WTC11 (cell line): ENCODE measurements around the gene METTL22. TPM values are rescaled to one million over a fixed set of nuclear protein-coding genes. Genes with fewer than 3 reads are reported as not detected.
A peak's percentile ranks its signal among the peaks of the same experiment; 100 is the strongest.

Source experiments
- ATAC-seq: fragments of 200-7000 bp; cut with Tn5 transposase; 2 replicates; pipeline ENCODE4 v1.10.0; 2021; ENCODE audit warnings: mild to moderate bottlenecking, moderate library complexity
- CTCF ChIA-PET: fragments of 300-600 bp; sonication (Branson Sonifier 250); formaldehyde crosslinking; loops from one replicate; lab custom pipeline; 2021; ENCODE audit warnings: antibody characterized with exemption; lab: Charles Lee
- POLR2A ChIA-PET: fragments of 350-600 bp; sonication (Branson Sonifier 250); formaldehyde crosslinking; loops from one replicate; lab custom pipeline; 2021; ENCODE audit warnings: antibody characterized with exemption; lab: Charles Lee
- DNase-seq: peaks from one replicate; pipeline ENCODE4 v3.0.0; 2021; ENCODE audit warnings: low spot score
- H3K27ac Mint-ChIP-seq: 2 replicates; pipeline ENCODE4 v1.8.0; 2021; ENCODE audit warnings: mixed read lengths
- H3K27me3 Mint-ChIP-seq: 2 replicates; pipeline ENCODE4 v1.8.0; 2021; ENCODE audit warnings: low read depth, mild to moderate bottlenecking, moderate library complexity, mixed read lengths
- H3K36me3 Mint-ChIP-seq: 2 replicates; pipeline ENCODE4 v1.8.0; 2021; ENCODE audit warnings: mixed read lengths
- H3K4me1 Mint-ChIP-seq: 2 replicates; pipeline ENCODE4 v1.8.0; 2022; ENCODE audit warnings: mixed read lengths
- H3K4me3 Mint-ChIP-seq: 2 replicates; pipeline ENCODE4 v1.8.0; 2021; ENCODE audit warnings: mild to moderate bottlenecking, moderate library complexity, mixed read lengths
- H3K9me3 Mint-ChIP-seq: 2 replicates; pipeline ENCODE4 v1.8.0; 2021; ENCODE audit warnings: mixed read lengths
- CREM ChIP-seq: sonication (generic); formaldehyde crosslinking; IDR thresholded peaks from 2 replicates; pipeline ENCODE4 v1.8.1; 2022; ENCODE audit warnings: mild to moderate bottlenecking, missing genetic modification reagents, moderate library complexity
- ERG ChIP-seq: fragments of 250-450 bp; sonication (Bioruptor Pico); IDR thresholded peaks from 2 replicates; pipeline ENCODE4 v1.8.0; 2021; ENCODE audit warnings: mild to moderate bottlenecking
- FOXJ3 ChIP-seq: sonication (generic); formaldehyde crosslinking; IDR thresholded peaks from 2 replicates; pipeline ENCODE4 v1.9.0; 2021; ENCODE audit warnings: missing genetic modification reagents, mild to moderate bottlenecking, borderline replicate concordance
- IRF2 ChIP-seq: sonication (generic); formaldehyde crosslinking; IDR thresholded peaks from 2 replicates; pipeline ENCODE4 v1.8.0; 2022; ENCODE audit warnings: low read depth, missing genetic modification reagents, borderline replicate concordance
- JAZF1 ChIP-seq: fragments of 250-450 bp; sonication (Bioruptor Pico); IDR thresholded peaks from 2 replicates; pipeline ENCODE4 v1.9.0; 2021; ENCODE audit warnings: moderate library complexity, mild to moderate bottlenecking, inconsistent platforms
- JUN ChIP-seq: sonication (generic); formaldehyde crosslinking; IDR thresholded peaks from 2 replicates; pipeline ENCODE4 v1.8.0; 2023; ENCODE audit warnings: mild to moderate bottlenecking, missing genetic modification reagents
- KAT7 ChIP-seq: sonication (generic); formaldehyde crosslinking; IDR thresholded peaks from 2 replicates; pipeline ENCODE4 v1.8.1; 2023; ENCODE audit warnings: missing genetic modification reagents, mild to moderate bottlenecking, borderline replicate concordance
- MXD4 ChIP-seq: fragments of 250-450 bp; sonication (Bioruptor Pico); IDR thresholded peaks from 2 replicates; pipeline ENCODE4 v1.8.0; 2021; ENCODE audit warnings: mild to moderate bottlenecking, moderate library complexity, borderline replicate concordance
- NFYB ChIP-seq: sonication (generic); formaldehyde crosslinking; conservative IDR thresholded peaks from 2 replicates; pipeline ENCODE4 v1.8.0; 2022; ENCODE audit warnings: low read depth, missing genetic modification reagents
- SMAD4 ChIP-seq: sonication (generic); formaldehyde crosslinking; IDR thresholded peaks from 2 replicates; pipeline ENCODE4 v1.8.0; 2022; ENCODE audit warnings: mild to moderate bottlenecking, missing genetic modification reagents
- TEAD1 ChIP-seq: sonication (generic); formaldehyde crosslinking; IDR thresholded peaks from 2 replicates; pipeline ENCODE4 v1.8.0; 2022; ENCODE audit warnings: mild to moderate bottlenecking, missing genetic modification reagents
- USF2 ChIP-seq: sonication (generic); formaldehyde crosslinking; IDR thresholded peaks from 2 replicates; pipeline ENCODE4 v1.8.1; 2023; ENCODE audit warnings: mild to moderate bottlenecking, missing genetic modification reagents, moderate library complexity
- ZBTB43 ChIP-seq: sonication (generic); formaldehyde crosslinking; IDR thresholded peaks from 2 replicates; pipeline ENCODE4 v1.8.1; 2023; ENCODE audit warnings: mild to moderate bottlenecking, missing genetic modification reagents
- ZNF219 ChIP-seq: sonication (generic); formaldehyde crosslinking; IDR thresholded peaks from 2 replicates; pipeline ENCODE4 v1.8.0; 2023; ENCODE audit warnings: missing genetic modification reagents, mild to moderate bottlenecking, borderline replicate concordance
- total RNA-seq: library from RNA; stranded (reverse); gene quantifications from 3 replicates; pipeline ENCODE4 v1.2.3, GENCODE V29; 2021
- TF ChIP-seq, protein P1 (sequence below): fragments of 250-450 bp; sonication (Bioruptor Pico); conservative IDR thresholded peaks from 2 replicates; pipeline ENCODE4 v1.9.0; 2021; ENCODE audit warnings: mild to moderate bottlenecking
- TF ChIP-seq, protein P2 (sequence below): sonication (generic); formaldehyde crosslinking; conservative IDR thresholded peaks from 2 replicates; pipeline ENCODE4 v1.8.1; 2023; ENCODE audit warnings: mild to moderate bottlenecking, low read depth, missing genetic modification reagents, moderate library complexity
- TF ChIP-seq, protein P3 (sequence below): fragments of 250-450 bp; sonication (Bioruptor Pico); IDR thresholded peaks from 2 replicates; pipeline ENCODE4 v1.9.0; 2021; ENCODE audit warnings: mild to moderate bottlenecking, borderline replicate concordance
- TF ChIP-seq, protein P4 (sequence below): sonication (generic); formaldehyde crosslinking; IDR thresholded peaks from 2 replicates; pipeline ENCODE4 v1.8.1; 2022; ENCODE audit warnings: low read depth, mild to moderate bottlenecking, moderate library complexity, missing genetic modification reagents, borderline replicate concordance
- TF ChIP-seq, protein P5 (sequence below): sonication (generic); formaldehyde crosslinking; IDR thresholded peaks from 2 replicates; pipeline ENCODE4 v1.8.0; 2022; ENCODE audit warnings: missing genetic modification reagents

METTL22 gene
- total RNA-seq, 1 experiment from 2014 or later: 82.0 TPM

DNA sequence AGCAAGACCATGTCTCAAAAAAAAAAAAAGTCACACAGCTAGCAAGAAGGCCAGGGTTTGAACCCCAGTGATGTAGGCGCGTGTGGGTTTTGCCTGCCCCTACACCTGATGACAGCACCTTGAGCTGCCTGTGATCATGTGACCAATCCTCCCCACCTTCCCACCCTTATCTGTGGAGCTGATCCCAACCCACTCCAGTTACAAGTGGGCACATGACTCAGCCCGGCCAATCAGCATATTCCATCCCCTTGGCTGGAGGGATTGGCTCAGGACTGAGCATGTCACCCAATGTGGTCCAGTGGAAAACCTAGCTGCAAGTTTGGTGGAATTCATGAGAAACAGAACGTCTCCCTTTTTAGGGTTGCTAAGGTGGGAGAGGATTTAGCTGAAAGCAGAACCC is 37.8 kb upstream of the METTL22 start:
- peak; percentile 32 for DNase-seq
- no peaks in the 10 kb centered on the region for H3K36me3 Mint-ChIP-seq
- H3K4me1 Mint-ChIP-seq: peaks cover 9% of the 10 kb centered on the region
- H3K27ac Mint-ChIP-seq: no peak overlapping the region
- POLR2A ChIA-PET: interaction anchor here (0.5 kb wide), 1 partner anchor 85 kb away, joined by 14 read pairs; no protein-coding TSS in a partner anchor
- peaks cover 9% of the 10 kb centered on the region for H3K27me3 Mint-ChIP-seq
- H3K9me3 Mint-ChIP-seq: 0 out of 2 replicates have a peak, but pooled peaks cover 3% of the 10 kb centered on the region
- ATAC-seq: peak; percentile 73
- CTCF ChIA-PET: interaction anchor here (0.8 to 3.7 kb wide), 9 partner anchors 11 to 555 kb away, joined by 3 to 23 read pairs (median 3); no protein-coding TSS in a partner anchor
- H3K4me3 Mint-ChIP-seq: no peak overlapping the region
- TF ChIP-seq, protein P1, sequence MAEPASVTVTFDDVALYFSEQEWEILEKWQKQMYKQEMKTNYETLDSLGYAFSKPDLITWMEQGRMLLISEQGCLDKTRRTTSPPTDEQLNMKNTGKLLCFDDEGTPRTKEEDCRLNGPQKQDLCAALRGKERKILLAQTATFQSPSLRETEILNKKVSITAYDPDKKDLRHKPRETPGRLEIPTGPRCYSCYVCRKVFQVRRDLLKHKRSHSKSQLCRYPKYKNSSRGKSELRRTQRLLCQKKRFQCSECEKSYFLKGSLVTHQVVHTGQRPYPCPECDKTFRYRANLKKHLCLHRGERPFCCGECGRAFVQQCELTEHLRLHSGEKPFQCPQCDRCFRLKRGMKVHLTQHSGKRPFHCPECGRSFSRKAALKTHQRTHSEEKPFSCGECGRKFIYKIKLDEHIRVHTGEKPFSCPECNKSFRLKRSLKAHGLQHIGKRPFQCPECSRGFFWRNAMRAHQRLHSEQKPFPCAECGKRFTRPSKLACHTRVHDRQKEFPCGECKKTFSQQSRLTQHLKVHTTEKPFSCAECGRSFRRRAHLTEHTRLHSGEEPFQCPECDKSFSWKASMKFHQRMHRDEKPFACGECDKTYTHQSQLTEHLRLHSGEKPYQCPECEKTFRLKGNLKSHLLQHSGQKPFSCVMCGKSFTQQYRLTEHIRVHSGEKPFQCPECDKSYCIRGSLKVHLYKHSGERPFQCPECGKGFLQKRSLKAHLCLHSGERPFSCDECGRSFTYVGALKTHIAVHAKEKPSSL (CRISPR knock-in tag): no peak
- TF ChIP-seq, protein P2, sequence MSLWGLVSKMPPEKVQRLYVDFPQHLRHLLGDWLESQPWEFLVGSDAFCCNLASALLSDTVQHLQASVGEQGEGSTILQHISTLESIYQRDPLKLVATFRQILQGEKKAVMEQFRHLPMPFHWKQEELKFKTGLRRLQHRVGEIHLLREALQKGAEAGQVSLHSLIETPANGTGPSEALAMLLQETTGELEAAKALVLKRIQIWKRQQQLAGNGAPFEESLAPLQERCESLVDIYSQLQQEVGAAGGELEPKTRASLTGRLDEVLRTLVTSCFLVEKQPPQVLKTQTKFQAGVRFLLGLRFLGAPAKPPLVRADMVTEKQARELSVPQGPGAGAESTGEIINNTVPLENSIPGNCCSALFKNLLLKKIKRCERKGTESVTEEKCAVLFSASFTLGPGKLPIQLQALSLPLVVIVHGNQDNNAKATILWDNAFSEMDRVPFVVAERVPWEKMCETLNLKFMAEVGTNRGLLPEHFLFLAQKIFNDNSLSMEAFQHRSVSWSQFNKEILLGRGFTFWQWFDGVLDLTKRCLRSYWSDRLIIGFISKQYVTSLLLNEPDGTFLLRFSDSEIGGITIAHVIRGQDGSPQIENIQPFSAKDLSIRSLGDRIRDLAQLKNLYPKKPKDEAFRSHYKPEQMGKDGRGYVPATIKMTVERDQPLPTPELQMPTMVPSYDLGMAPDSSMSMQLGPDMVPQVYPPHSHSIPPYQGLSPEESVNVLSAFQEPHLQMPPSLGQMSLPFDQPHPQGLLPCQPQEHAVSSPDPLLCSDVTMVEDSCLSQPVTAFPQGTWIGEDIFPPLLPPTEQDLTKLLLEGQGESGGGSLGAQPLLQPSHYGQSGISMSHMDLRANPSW: no peak
- TF ChIP-seq, protein P3, sequence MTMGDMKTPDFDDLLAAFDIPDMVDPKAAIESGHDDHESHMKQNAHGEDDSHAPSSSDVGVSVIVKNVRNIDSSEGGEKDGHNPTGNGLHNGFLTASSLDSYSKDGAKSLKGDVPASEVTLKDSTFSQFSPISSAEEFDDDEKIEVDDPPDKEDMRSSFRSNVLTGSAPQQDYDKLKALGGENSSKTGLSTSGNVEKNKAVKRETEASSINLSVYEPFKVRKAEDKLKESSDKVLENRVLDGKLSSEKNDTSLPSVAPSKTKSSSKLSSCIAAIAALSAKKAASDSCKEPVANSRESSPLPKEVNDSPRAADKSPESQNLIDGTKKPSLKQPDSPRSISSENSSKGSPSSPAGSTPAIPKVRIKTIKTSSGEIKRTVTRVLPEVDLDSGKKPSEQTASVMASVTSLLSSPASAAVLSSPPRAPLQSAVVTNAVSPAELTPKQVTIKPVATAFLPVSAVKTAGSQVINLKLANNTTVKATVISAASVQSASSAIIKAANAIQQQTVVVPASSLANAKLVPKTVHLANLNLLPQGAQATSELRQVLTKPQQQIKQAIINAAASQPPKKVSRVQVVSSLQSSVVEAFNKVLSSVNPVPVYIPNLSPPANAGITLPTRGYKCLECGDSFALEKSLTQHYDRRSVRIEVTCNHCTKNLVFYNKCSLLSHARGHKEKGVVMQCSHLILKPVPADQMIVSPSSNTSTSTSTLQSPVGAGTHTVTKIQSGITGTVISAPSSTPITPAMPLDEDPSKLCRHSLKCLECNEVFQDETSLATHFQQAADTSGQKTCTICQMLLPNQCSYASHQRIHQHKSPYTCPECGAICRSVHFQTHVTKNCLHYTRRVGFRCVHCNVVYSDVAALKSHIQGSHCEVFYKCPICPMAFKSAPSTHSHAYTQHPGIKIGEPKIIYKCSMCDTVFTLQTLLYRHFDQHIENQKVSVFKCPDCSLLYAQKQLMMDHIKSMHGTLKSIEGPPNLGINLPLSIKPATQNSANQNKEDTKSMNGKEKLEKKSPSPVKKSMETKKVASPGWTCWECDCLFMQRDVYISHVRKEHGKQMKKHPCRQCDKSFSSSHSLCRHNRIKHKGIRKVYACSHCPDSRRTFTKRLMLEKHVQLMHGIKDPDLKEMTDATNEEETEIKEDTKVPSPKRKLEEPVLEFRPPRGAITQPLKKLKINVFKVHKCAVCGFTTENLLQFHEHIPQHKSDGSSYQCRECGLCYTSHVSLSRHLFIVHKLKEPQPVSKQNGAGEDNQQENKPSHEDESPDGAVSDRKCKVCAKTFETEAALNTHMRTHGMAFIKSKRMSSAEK (CRISPR knock-in tag): no peak
- no peak for TF ChIP-seq ERG
- peak; percentile 94 for TF ChIP-seq USF2 (CRISPR knock-in tag)
- TF ChIP-seq TEAD1 (CRISPR knock-in tag): no peak
- TF ChIP-seq JUN (CRISPR knock-in tag): no peak
- TF ChIP-seq ZBTB43: no peak
- TF ChIP-seq KAT7 (CRISPR knock-in tag): no peak
- TF ChIP-seq, protein P4, sequence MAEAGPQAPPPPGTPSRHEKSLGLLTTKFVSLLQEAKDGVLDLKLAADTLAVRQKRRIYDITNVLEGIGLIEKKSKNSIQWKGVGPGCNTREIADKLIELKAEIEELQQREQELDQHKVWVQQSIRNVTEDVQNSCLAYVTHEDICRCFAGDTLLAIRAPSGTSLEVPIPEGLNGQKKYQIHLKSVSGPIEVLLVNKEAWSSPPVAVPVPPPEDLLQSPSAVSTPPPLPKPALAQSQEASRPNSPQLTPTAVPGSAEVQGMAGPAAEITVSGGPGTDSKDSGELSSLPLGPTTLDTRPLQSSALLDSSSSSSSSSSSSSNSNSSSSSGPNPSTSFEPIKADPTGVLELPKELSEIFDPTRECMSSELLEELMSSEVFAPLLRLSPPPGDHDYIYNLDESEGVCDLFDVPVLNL (CRISPR knock-in tag): no peak
- TF ChIP-seq FOXJ3: no peak
- no peak for TF ChIP-seq MXD4 (CRISPR knock-in tag)
- no peak for TF ChIP-seq ZNF219 (CRISPR knock-in tag)
- no peak for TF ChIP-seq JAZF1
- TF ChIP-seq IRF2: no peak
- TF ChIP-seq SMAD4 (CRISPR knock-in tag): no peak
- TF ChIP-seq, protein P5, sequence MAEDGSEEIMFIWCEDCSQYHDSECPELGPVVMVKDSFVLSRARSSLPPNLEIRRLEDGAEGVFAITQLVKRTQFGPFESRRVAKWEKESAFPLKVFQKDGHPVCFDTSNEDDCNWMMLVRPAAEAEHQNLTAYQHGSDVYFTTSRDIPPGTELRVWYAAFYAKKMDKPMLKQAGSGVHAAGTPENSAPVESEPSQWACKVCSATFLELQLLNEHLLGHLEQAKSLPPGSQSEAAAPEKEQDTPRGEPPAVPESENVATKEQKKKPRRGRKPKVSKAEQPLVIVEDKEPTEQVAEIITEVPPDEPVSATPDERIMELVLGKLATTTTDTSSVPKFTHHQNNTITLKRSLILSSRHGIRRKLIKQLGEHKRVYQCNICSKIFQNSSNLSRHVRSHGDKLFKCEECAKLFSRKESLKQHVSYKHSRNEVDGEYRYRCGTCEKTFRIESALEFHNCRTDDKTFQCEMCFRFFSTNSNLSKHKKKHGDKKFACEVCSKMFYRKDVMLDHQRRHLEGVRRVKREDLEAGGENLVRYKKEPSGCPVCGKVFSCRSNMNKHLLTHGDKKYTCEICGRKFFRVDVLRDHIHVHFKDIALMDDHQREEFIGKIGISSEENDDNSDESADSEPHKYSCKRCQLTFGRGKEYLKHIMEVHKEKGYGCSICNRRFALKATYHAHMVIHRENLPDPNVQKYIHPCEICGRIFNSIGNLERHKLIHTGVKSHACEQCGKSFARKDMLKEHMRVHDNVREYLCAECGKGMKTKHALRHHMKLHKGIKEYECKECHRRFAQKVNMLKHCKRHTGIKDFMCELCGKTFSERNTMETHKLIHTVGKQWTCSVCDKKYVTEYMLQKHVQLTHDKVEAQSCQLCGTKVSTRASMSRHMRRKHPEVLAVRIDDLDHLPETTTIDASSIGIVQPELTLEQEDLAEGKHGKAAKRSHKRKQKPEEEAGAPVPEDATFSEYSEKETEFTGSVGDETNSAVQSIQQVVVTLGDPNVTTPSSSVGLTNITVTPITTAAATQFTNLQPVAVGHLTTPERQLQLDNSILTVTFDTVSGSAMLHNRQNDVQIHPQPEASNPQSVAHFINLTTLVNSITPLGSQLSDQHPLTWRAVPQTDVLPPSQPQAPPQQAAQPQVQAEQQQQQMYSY: no peak
- TF ChIP-seq NFYB: 0 out of 2 replicates have a peak, but pooled peaks have one; percentile 16
- no peak for TF ChIP-seq CREM (CRISPR knock-in tag)
